Astrocyte of the hippocampus (primary cell): ENCODE measurements around the gene VARS2.
"Not testable (repeated sequence)": the region's sequence is repeated elsewhere in the genome, so short reads cannot be mapped to it uniquely, and the experiment has no call there.

Experiments
- DNase-seq: peaks from one replicate; pipeline ENCODE4 v3.0.0; 2011; ENCODE audit warnings: low read depth, low spot score

Gene VARS2

GRCh38 chr6:30914076-30914853 is at the start of gene VARS2:
TSS of gene VARS2 (plus strand) at chr6:30914238. CDS start at chr6:30914837, 599 bp downstream.
- peak; percentile 97 for DNase-seq

GRCh38 chr6:30864325-30864724 is 49.7 kb upstream of the VARS2 start:
- no peak for DNase-seq

- DNase-seq, result not testable (repeated sequence)
These were observed 44.7 kb upstream of the VARS2 start for GRCh38 chr6:30869241-30869749.

GRCh38 chr6:30870546-30870945 is 43.5 kb upstream of the VARS2 start:
- DNase-seq, result no peak

- no peak for DNase-seq
These were observed 42.4 kb upstream of the VARS2 start for GRCh38 chr6:30871592-30872183.

- no peak for DNase-seq
These were observed 40.8 kb upstream of the VARS2 start for GRCh38 chr6:30873137-30873640.

- not testable (repeated sequence) for DNase-seq
These were observed 40.2 kb upstream of the VARS2 start for GRCh38 chr6:30873795-30874194.

GRCh38 chr6:30875244-30876038 is 38.6 kb upstream of the VARS2 start:
- no peak for DNase-seq

GRCh38 chr6:30876039-30876730 is 37.9 kb upstream of the VARS2 start:
- DNase-seq, result peak; percentile 88

- DNase-seq, result peak; percentile 95
These were observed 36.4 kb upstream of the VARS2 start for GRCh38 chr6:30877419-30878262.

GRCh38 chr6:30879684-30880427 is 34.2 kb upstream of the VARS2 start:
- no peak for DNase-seq

GRCh38 chr6:30880698-30881252 is 33.3 kb upstream of the VARS2 start:
- peak; percentile 53 for DNase-seq

- DNase-seq, result peak; percentile 61
These were observed 32.4 kb upstream of the VARS2 start for GRCh38 chr6:30881392-30882203.

GRCh38 chr6:30882204-30882758 is 31.8 kb upstream of the VARS2 start:
- DNase-seq, result peak; percentile 45

GRCh38 chr6:30882759-30883684 is 31.0 kb upstream of the VARS2 start:
- DNase-seq, result peak; percentile 38

- peak; percentile 89 for DNase-seq
These were observed 30.1 kb upstream of the VARS2 start, which contains the start of gene DDR1 for GRCh38 chr6:30883685-30884520. TSS of gene DDR1 (plus strand) at chr6:30884519. CDS start at chr6:30888730, 4,211 bp downstream.
